Adrenal gland (tissue), 5 donors: ENCODE results near the gene NKTR.

ENCODE experiments used
- CTCF ChIP-seq, 6 experiments: fragments of 450-650 bp in 4 of 6; fragments of 200-600 bp in 2 of 6; sonication (generic) in 1 of 6; IDR thresholded peaks; 1 replicate in 5 of 6; 2 replicates in 1 of 6; pipeline versions ENCODE4 v1.5.1 to v1.8.0; 2016 to 2021; ENCODE audit warnings: antibody characterized with exemption in 6 of 6, mild to moderate bottlenecking in 2 of 6, moderate library complexity in 1 of 6
- POLR2A ChIP-seq, 2 donors: fragments of 450-650 bp; IDR thresholded peaks; one replicate each; pipeline ENCODE4 v1.6.1; 2017; ENCODE audit warnings: antibody characterized with exemption in 2 of 2, mild to moderate bottlenecking in 2 of 2, moderate library complexity in 1 of 2
- donor health status: DM: no; HTN: no; CAD: no.

GRCh38 chr3:42652251-42652610 is 51.7 kb downstream of the NKTR start:
- no peak for TF ChIP-seq CTCF (IDR thresholded peaks at IDR 0.05)
- no peak for TF ChIP-seq POLR2A (IDR thresholded peaks at IDR 0.05)
